Tibial artery (tissue), 4 donors: ENCODE results near the gene ZKSCAN8.

Source experiments
- DNase-seq, 2 donors: peaks; one replicate each; pipeline ENCODE4 v3.0.0-alpha.2; 2019
- H3K27ac ChIP-seq, 2 donors: fragments of 200-600 bp; sonication (generic) in 1 of 2; 1 replicate in 1 of 2; 2 replicates in 1 of 2; pipeline ENCODE4 v1.5.1; 2018 to 2019; ENCODE audit warnings: mild to moderate bottlenecking in 1 of 2
- H3K27me3 ChIP-seq, 2 donors: fragments of 200-600 bp; sonication (generic) in 1 of 2; one replicate each; pipeline versions ENCODE4 v1.5.1 to v1.6.0; 2016 to 2019
- H3K36me3 ChIP-seq, 3 donors: fragments of 200-600 bp; sonication (generic) in 2 of 3; one replicate each; pipeline ENCODE4 v1.5.1; 2016 to 2019; ENCODE audit warnings: mild to moderate bottlenecking in 2 of 3
- H3K4me1 ChIP-seq, 4 donors: fragments of 200-600 bp; sonication (generic) in 2 of 4; 1 replicate in 3 of 4; 2 replicates in 1 of 4; pipeline ENCODE4 v1.5.1; 2016 to 2019
- H3K4me3 ChIP-seq, 2 donors: fragments of 200-600 bp; sonication (generic) in 1 of 2; 1 replicate in 1 of 2; 2 replicates in 1 of 2; pipeline ENCODE4 v1.5.1; 2018 to 2019; ENCODE audit warnings: mild to moderate bottlenecking in 2 of 2
- H3K9me3 ChIP-seq, 3 donors: fragments of 200-600 bp; sonication (generic) in 1 of 3; one replicate each; pipeline ENCODE4 v1.5.1; 2016 to 2019
- CTCF ChIP-seq, 2 experiments: fragments of 200-600 bp in 1 of 2; fragments of 450-650 bp in 1 of 2; IDR thresholded peaks; one replicate each; pipeline ENCODE4 v1.5.1; 2017 to 2019; ENCODE audit warnings: antibody characterized with exemption in 2 of 2, mild to moderate bottlenecking in 1 of 2, moderate library complexity in 1 of 2
- intact Hi-C: fragments of 100-400 bp; cut with DNase I; formaldehyde crosslinking; loops from one replicate; pipeline ENCODE4 v1.15.0; 2023; ENCODE audit warnings: low total_unique reads

The ZKSCAN8 gene

GRCh38 chr6:28142446-28142845 is 763 bp downstream of the ZKSCAN8 start:
- Histone ChIP-seq H3K27me3 (no peaks in the 10 kb centered on the region), H3K27ac (peak overlapping the region; percentile 85 to 88), H3K9me3 (no peaks in the 10 kb centered on the region), H3K36me3 (peaks cover 0 to 14% (median 6%) of the 10 kb centered on the region in 3 donors), H3K4me3 (peak overlapping the region; percentile 84), H3K4me1 (peaks cover 0 to 39% (median 14%) of the 10 kb centered on the region in 4 donors)
- TF ChIP-seq CTCF (IDR thresholded peaks at IDR 0.05) = no peak
- no peak for DNase-seq
- intact Hi-C loops = loop anchor here (10.0 kb wide), 1 partner anchor 72 kb away; no protein-coding TSS in a partner anchor

- peaks cover 23 to 40% (median 34%) of the 10 kb centered on the region in 3 donors for H3K36me3 ChIP-seq
- H3K9me3 ChIP-seq = no peaks in the 10 kb centered on the region
- DNase-seq = no peak
- no peak overlapping the region for H3K27ac ChIP-seq
- no peaks in the 10 kb centered on the region for H3K27me3 ChIP-seq
- no peak for TF ChIP-seq CTCF (IDR thresholded peaks at IDR 0.05)
- no peak overlapping the region for H3K4me3 ChIP-seq
- H3K4me1 ChIP-seq = peaks cover 0 to 31% (median 11%) of the 10 kb centered on the region in 4 donors
- intact Hi-C loops = loop anchor here (10.0 kb wide), 1 partner anchor 70 kb away; no protein-coding TSS in a partner anchor
These were observed 3.5 kb downstream of the ZKSCAN8 start for GRCh38 chr6:28145231-28145630.

- Histone ChIP-seq H3K27ac (no peak overlapping the region), H3K27me3 (no peaks in the 10 kb centered on the region), H3K4me1 (no peaks in the 10 kb centered on the region), H3K9me3 (no peaks in the 10 kb centered on the region), H3K36me3 (peaks cover 84 to 100% (median 96%) of the 10 kb centered on the region in 3 donors), H3K4me3 (no peak overlapping the region)
- intact Hi-C loops = no loop called here
- TF ChIP-seq CTCF (IDR thresholded peaks at IDR 0.05) = no peak
- no peak for DNase-seq
These were observed 10.8 kb downstream of the ZKSCAN8 start for GRCh38 chr6:28152531-28152930.

- TF ChIP-seq CTCF (IDR thresholded peaks at IDR 0.05) = no peak
- no peak overlapping the region for H3K27ac ChIP-seq
- intact Hi-C loops = no loop called here
- H3K27me3 ChIP-seq = no peaks in the 10 kb centered on the region
- no peaks in the 10 kb centered on the region for H3K4me1 ChIP-seq
- no peak overlapping the region for H3K4me3 ChIP-seq
- H3K36me3 ChIP-seq = peaks cover 77 to 92% (median 87%) of the 10 kb centered on the region in 3 donors
- no peaks in the 10 kb centered on the region for H3K9me3 ChIP-seq
- no peak for DNase-seq
These were observed 11.9 kb downstream of the ZKSCAN8 start for GRCh38 chr6:28153546-28153945.

GRCh38 chr6:28154357-28154756 is 12.7 kb downstream of the ZKSCAN8 start:
- H3K9me3 ChIP-seq = no peaks in the 10 kb centered on the region
- H3K36me3 ChIP-seq = peaks cover 69 to 84% (median 79%) of the 10 kb centered on the region in 3 donors
- intact Hi-C loops = no loop called here
- DNase-seq = no peak
- no peaks in the 10 kb centered on the region for H3K4me1 ChIP-seq
- TF ChIP-seq CTCF (IDR thresholded peaks at IDR 0.05) = no peak
- no peaks in the 10 kb centered on the region for H3K27me3 ChIP-seq
- H3K4me3 ChIP-seq = no peak overlapping the region
- no peak overlapping the region for H3K27ac ChIP-seq

GRCh38 chr6:28158318-28158717 is 16.6 kb downstream of the ZKSCAN8 start:
- TF ChIP-seq CTCF (IDR thresholded peaks at IDR 0.05) = no peak
- no peaks in the 10 kb centered on the region for H3K9me3 ChIP-seq
- H3K36me3 ChIP-seq = peaks cover 30 to 44% (median 39%) of the 10 kb centered on the region in 3 donors
- H3K4me3 ChIP-seq = no peak overlapping the region
- intact Hi-C loops = no loop called here
- no peak overlapping the region for H3K27ac ChIP-seq
- DNase-seq = no peak
- H3K27me3 ChIP-seq = no peaks in the 10 kb centered on the region
- H3K4me1 ChIP-seq = peaks cover 0 to 17% (median 7%) of the 10 kb centered on the region in 4 donors
